HG03469 (cell line): Measurements from ENCODE around the gene FIBP.
A peak's percentile ranks its signal among the peaks of the same experiment; 100 is the strongest.

Experiments used
- ATAC-seq: cut with Tn5 transposase; IDR thresholded peaks from one replicate; pipeline ENCODE4 v1.9.1; 2021; ENCODE audit warnings: mild to moderate bottlenecking, moderate library complexity, moderate number of reproducible peaks; ENCODE audit not compliant: unreplicated experiment

FIBP gene

DNA sequence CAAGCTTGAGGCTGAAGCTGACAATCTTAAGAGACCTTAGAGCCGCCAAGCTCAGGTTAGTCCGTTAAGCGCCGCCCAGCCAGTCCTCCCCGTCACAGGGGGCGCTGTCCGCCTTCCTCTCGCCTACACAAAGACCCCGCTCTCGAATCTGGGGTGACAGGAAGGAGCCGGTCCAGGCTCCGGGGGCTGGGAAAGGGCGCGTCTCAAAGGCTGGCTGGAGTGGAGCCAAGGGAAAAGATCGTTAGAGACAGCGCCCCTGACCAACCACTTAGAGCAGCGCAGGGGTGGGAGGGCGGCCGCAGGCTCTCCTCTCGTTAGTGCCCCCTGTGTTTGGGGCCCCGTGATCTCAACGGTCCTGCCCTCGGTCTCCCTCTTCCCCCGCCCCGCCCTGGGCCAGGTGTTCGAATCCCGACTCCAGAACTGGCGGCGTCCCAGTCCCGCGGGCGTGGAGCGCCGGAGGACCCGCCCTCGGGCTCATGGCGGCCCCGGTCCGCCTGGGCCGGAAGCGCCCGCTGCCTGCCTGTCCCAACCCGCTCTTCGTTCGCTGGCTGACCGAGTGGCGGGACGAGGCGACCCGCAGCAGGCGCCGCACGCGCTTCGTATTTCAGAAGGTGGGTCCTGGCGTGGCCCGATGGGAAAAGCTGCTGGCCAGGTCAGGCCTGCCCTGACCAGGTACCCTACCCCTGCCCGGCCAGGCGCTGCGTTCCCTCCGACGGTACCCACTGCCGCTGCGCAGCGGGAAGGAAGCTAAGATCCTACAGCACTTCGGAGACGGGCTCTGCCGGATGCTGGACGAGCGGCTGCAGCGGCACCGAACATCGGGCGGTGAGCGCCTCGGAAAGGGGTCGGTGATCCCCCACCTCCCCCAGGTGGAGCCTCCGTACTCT lies 27.8 kb downstream of the FIBP start, which contains the start of gene MUS81:
Gene MUS81, plus strand, starts transcription at position 156 of the 887 bp plus-strand sequence. Its CDS starts 321 bp downstream, at position 477.
- ATAC-seq, result no peak

DNA sequence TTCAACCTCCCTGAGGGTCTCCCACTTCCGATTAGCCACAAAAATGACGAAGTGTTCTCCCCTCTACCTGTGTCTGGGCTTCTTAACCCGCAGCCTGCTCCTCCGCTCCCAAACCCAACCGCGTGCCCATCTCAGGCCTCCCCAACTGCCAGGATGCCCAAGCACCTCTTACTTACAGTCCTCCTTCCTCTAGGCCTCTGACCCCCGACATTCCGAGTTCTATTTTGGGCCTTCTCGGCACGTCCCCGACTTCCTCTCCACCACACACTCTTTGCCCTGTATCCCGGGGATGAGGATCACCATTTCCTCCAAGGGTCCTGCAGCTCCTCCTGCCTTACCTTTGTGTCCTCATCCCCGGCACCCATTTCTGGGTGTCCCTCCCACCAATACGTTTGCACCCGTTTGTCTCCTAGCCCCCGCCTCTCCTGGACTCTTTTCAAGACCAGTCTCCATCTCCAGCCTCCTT lies 28.4 kb downstream of the FIBP start:
- ATAC-seq, result no peak

DNA sequence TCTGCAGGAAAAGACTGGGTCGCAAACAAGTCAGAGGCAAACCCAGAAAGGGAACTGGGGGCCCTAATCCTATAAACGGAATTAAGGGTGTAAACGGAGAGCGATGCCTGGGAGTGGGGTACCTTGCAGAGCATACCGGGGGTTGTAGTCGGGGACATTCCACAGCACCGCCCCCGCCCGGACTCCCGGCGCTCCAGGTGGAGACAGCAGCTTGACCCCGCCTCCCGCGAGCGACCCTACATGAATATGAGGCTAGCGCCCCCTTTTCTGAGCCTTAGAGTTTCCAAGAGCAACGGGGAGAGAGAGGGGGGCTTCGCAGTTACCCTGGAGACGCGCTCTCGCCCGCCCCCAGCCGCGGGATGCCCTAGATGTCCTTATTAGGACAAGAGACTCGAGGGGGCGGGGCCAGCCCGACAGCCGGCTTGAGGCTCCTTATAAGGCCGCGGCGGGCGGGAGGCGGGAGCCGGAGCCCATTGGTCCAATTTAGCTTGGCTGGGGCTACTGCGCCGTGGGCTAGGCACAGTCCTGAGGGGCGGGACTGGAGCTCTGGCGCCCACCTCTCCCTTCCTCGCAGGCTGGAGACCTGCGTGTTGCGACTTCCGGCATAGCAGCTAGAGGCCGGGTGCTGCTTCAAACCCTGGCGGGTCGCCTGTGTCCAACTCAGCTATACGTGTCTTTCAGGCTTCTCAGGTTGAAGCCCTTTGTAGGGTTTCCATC lies 29.0 kb downstream of the FIBP start:
- ATAC-seq, result peak; percentile 37

DNA sequence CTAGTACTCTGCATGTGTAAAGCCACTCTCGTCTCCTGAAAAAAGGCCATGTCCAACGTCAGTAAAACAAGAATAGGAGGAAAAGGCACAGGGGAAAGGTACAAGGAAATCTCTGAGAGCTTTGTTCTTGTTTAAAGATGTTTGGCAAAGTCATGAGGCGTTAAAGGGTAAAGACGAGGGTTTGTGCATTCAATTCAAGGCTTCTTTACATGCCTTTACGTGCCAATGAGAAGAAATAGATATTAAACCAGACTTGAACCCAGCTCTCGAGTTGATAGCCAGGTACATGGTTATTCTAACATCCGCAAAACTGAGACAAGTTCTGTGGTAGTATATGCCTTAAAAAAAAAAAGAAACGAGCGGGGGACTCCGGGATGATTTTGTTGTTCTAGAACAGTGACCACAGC lies 29.6 kb downstream of the FIBP start:
- no peak for ATAC-seq

DNA sequence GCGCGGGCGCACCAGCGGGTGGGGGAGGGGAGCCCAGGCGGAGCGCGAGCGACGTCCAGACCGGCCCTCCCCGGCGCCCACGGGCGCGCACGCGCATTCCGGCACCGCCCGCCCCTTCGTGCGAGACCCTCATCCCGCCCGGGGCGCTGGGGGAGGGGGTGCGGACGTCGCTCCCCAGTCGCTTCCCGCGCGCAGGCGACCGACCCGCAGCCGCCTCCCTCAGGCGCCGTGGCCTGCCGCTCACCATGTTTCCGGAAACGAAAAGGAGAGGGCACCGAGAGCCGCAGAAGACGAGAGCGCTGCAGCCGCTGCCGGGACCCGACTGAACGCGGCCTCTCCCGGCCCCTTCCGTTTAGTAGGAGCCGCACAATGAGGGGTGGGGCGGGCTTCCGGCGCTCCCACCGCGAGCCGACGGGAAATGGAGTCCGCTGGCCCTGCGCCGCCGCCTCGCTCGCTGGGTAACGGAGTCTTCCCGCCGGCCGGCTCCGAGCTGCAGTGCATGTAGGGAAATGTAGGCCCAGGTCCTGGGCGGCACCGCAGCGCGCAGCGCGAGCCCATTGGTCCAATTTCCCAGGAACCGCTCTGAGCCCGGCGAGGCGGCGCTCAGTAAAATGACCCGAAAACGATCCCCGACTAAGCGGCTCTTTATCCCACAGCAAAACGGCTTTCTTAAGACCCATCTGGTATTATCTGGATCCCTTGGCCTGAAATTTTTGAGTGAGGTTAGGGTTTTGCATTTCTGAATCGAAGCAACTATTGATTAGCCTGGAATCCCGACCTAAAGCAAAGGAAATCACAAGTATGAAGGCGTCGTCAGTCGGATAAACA lies 30.2 kb downstream of the FIBP start, which contains the start of gene CFL1:
Gene CFL1, minus strand, starts transcription at position 328 of the 828 bp plus-strand sequence. Its CDS starts 81 bp downstream, at position 247.
- peak; percentile 34 for ATAC-seq

DNA sequence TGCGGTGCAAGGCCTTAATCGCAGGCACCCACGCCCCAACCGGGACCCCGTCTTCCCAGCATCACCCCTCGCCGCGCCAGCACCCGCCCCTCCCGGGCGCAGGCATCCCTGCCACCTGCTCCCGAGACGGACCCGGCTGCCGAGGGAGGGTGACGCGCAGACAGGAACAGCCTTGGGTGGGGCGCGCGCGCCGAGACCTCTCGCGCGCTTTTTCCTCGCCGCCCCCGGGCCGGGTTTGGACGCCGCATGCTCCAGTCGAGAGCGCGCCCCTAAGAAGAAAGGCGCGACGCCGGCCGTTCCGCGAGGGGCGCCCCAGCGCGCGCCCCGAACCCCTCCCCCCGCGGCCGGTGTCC lies 30.8 kb downstream of the FIBP start:
- ATAC-seq, result no peak

DNA sequence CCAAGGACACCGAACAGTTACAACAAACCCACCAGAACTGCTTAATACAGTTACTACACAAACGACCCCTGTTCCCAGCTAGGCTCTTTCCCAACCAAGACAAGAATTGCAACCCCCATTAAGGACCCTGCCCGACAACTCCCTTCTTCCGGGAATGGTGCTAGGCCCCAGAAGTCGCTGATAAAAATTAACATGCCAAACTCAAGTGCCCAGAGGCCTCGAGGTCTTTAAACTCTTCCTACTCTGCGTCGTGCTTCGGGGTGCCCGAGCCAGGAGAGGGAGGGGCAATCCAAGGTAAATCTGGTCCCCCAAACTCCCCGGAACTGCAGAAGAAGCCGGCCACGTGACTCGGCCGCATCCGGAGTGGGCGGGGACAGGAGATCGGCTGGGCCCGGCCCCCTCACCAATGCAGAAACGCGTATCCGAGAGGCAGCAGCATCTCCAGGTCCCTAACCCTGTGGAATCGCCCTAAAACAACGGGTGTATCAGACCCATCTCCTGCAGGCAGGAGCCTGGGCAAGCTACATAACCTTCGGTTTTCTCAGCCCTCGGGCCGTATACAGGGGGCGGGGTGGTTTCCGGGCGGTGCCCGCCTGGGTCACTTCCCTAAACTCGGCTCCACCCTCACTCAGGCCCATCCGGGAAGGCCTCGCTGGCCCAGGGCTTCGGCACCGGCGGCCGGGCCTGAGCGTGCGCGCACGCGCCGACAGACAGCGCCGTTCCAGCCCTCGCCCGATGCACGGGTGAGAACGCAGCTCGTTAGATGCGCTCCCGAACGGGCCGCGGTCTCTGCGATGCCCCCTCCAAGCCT lies 31.4 kb downstream of the FIBP start:
- no peak for ATAC-seq

DNA sequence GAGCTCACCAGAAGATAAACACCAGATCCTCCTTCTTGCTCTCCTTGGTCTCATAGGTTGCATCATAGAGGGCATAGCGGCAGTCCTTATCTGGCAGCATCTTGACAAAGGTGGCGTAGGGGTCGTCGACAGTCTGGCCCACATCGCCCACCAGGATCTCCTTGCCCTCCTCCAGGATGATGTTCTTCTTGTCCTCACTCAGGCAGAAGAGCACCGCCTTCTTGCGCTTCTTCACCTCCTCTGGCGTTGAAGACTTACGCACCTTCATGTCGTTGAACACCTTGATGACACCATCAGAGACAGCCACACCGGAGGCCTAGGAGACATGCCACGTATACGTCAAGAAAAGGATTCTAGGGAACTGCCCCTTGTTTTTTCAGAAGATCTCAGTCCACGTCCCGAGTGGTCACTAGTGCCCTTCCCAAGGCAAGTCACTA lies 32.3 kb downstream of the FIBP start:
- ATAC-seq, result no peak

DNA sequence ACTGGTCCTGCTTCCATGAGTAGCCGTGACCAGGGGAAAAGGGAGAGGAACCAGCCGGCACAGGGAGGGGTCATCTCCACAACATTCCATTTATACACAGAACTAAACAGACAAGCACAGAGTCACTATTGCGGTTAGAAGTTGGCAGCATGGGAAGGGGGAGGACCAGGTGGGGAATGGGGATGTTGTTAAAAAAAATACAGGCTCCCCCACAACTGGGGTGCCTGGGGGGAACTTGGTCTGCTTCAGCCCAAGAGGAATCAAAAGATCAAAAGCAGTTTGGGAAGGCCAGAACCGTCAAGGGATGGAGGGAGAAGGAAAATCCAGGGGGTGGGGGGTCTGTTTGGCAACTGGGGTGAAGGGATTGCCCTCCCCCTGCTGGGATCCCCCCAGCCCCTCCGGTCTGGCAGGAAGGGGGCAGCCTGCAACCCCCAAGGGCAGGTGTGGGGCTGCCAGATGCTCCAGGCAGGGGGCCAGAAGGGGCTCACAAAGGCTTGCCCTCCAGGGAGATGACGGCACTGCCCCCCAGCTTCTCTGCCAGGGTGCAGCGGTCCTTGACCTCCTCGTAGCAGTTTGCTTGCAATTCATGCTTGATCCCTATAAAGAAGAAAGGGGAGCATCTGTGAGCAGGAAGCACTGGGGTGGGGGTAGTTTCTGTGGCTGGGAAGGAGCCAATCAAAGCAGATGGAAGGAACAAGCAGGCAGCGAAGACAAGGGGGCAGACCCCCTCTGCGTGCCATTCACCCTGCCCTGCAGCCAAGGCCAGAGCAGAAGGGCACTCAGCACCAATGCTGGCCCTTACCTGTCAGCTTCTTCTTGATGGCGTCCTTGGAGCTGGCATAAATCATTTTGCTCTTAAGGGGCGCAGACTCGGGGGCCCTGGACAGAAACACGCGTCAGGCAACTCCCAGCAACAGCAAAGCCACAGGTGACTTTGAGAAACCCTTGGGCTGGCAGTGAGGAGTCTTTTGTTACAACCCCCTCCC lies 33.1 kb downstream of the FIBP start:
- no peak for ATAC-seq

DNA sequence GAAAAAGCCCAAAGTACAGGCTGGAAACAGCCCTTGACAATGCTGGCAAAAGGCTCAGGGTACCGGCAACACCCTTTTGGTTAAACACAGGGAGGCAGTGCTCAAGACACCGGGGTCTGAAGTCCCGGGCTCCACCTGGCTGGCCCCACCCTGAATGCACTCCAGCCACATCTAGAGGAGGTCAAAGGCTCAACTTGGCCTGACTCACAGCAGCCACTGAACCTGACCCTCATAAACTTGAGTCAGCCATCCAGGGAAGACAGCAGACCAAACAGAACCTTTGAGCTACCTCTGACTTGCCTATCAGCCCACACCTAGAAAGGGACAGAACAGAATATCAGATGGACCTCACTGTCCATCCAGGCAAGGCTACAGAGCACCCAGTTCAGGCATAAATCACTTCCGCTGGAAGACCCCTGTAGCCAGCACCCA lies 34.1 kb downstream of the FIBP start:
- no peak for ATAC-seq

DNA sequence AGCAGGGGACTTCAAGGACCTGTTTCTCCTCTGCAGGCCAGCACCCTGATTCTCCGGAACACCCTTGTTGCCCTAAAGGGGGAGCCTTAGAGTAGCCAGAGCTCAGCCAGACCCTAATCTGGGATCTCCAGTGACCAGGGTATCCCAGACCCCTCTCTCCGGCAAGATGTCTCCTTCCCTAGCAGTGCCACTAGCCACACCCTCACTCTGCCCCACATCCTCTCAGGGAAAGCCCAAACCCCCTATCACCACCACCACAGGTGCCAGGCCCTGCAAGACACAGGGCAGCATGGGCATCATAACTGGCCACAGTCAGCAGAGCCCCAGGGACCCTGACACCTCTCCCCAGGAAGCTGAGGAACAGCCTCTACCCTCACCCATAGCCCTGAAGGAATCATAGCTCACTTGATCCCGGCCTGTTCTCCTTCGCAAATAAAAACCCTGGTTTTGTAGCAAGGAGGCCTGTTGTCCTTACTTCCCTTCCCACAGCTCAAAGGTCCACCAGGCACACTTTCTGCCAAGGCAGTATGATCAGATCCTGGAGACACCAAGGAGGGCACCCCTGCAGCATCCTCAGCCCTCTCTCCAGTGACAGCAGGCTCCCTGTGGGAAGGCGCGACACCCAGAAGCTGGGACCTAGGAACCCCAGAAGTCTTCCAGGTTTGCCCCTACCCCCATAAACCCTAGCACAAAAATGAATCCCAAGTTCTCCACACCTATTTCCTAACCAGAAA lies 34.9 kb downstream of the FIBP start:
- no peak for ATAC-seq

DNA sequence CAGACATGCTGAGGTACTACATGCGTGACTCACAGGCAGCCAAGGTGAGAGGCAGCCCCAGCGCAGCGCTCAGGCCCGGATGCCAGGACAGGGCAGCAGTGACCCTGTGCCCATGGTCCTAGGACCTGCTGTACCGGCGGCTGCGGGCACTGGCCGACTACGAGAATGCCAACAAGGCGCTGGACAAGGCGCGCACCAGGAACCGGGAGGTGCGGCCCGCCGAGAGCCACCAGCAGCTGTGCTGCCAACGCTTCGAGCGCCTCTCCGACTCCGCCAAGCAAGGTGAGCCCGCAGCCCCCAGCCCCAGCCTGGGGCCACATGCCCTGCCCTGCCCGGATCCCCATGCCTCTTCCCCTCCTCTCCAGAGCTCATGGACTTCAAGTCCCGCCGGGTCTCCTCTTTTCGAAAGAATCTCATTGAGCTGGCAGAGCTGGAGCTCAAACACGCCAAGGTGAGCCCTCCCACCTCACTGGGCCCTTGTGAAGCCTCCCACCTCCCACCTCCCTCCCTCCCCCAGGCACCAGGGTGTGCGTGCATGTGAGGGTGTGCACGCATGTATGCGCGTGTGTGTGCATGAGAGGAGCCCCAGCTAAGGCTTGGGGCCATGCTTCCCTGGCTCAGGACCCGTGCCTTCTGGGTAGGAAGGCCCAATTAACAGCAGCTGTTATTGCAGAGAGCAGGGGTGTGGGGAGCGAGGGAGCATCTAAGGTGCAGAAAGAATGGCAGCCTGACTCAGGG lies 35.6 kb downstream of the FIBP start:
- ATAC-seq, result no peak

DNA sequence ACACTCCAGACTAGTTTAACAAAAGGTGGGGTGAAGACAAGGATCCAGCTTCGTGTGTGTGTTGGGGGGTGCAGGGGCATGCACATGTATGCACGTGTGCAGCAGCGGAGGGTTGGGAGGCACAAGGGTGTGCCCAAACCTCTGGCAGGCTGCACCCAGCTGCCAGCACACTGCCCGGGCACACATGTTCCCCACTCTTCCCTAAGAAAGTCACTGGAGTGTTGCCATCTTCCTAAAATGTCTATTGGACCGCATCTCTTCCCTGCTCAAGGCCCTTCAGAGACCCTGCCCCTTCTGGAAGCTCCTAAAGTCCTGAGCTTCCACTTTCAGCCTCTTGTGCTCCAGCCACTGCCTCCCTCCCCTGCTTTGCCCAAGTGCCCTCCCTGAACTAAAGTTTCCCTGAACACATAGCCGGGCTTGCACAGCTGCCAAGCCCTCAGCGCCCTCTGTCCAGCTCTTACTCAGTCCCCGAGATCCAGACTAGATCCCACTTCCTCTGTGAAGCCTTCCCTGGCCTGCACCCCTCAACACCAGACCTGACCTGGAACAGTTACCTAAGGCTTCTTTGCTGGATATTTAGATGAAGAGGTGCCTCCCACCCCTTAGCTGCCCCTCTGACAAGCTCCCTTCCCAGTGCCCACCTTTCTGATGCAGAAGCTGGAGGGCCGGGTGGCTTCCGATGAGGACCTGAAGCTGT lies 36.3 kb downstream of the FIBP start:
- no peak for ATAC-seq

DNA sequence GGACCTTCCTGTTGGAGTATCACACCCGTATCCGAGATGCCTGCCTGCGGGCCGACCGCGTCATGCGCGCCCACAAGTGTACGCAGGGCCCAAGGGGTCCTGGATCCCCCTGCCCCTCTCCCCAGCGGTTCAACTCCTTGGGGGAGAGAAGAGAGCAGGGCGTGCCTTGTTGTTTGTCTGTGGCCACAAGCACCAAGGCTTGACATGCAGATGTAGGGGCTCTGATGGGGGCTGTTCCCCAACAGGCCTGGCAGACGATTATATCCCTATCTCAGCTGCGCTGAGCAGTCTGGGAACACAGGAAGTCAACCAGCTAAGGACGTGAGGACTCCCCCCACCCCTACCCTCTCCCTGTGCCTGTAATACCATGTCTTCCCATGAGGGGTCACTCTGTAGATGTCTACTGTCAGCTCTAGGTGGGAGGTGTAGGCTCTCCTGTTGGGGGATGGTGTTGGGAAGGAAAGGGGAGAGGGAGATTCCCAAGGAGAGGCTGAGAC lies 37.1 kb downstream of the FIBP start:
- ATAC-seq, result no peak

DNA sequence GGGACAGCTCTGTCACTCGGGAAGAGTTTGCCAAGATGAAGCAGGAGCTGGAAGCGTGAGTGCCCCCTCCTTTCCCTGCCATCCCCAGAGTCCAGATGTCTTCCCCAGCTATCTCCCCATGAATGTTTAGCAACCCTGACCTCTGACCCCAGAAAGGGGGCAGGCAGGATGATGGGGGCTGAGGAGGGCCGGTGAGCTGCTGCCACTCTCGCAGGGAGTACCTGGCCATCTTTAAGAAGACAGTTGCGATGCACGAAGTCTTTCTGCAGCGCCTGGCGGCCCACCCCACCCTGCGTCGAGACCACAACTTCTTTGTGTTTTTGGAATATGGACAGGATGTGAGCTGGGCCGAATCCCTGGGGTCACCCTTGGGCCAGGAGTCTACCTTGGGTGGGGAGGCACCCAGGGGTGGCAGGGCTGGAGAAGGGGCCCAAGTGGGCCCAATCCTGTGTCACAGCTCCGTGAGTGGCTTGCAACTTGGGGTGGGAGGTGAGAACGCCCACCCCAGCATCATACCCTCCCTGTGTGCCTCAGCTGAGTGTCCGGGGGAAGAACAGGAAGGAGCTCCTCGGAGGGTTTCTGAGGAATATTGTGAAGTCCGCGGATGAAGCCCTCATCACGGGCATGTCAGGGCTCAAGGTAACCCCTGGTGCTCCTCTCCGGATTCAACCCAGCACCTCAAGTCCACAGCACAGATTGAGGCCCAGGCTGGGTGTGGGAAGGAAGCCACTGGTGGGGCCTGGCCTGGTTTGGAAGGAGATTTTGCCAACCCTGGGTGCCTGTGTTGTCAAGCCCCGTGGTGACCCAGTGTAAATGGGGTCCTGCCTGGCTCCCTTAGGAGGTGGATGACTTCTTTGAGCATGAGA lies 37.8 kb downstream of the FIBP start:
- ATAC-seq, result no peak

DNA sequence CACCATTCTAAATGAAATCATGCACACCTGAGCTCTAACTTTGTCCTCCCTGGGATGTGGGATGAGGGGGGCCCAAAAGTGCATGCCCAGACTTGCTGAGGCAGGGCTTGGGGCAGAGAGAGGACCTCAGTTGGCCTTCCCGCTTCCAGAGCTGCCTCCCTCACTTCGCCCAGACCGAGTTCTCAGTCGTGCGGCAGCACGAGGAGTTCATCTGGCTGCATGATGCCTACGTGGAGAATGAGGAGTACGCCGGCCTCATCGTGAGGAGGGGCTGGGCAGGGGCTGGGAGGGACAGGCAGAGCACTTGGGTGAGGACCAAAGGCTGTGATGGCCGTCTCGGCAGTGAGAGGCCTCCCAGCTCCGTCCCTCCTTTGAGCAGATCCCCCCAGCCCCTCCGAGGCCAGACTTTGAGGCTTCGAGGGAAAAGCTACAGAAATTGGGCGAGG lies 38.5 kb downstream of the FIBP start:
- no peak for ATAC-seq
